ENCODE measurements around the gene TMEM92.
"Not testable (repeated sequence)": the region's sequence is repeated elsewhere in the genome, so short reads cannot be mapped to it uniquely, and the experiment has no call there.

The TMEM92 gene

DNA sequence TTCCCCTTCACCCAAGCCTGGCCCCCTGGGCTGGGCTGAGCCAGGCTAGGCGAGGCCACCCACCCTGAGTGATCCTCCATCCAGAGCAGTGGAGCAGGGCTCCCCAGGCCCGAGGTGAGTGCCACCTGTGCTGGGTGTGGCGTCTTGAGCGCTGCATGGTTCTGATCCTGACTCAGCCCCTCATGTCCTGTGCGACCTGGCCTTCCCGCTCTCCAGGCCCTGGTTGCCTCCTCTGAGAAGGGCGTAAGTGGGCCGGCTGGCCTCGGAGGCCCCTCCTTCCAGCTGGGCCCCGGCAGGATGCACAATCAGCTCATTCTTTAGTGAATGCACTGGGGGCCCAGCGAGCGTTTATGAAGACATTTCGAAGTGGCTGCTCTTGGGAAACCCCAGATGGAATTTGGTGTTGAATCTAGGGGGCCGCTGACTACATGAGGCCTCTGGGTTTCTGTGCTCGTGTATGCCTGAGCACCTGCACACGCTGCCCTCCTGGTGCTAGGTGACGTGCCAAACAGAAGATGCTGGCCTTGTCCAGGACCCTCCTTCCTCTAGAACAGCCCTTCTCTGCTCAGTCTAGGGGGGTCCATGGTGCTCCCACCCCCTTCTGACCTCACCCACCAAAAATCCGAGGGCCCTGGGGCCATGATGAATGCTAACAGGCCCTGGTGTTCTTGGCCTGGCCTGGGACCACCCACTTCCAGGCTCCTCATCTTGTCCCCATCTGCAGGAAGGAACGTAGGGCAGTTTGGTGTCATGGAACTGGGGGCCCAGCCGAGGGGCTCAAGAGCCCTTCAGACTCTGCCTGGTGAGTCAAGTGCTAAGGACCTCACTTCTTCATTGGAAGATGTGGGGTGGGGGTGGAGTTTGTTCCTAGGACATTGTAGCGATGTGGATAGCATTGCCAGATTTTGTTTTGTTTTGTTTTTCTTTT is 3.6 kb upstream of the TMEM92 start:
- H3K4me3 ChIP-seq (ENCODE audit: low read length) = no peak overlapping the region
- 0 out of 2 replicates have a peak overlapping the region, but pooled peaks have one; percentile 4 for H3K9ac ChIP-seq (ENCODE audit: low read depth, low read length)
- peaks cover 37% of the 10 kb centered on the region for H3K4me1 ChIP-seq (ENCODE audit: insufficient read depth, low read length)
- H3K36me3 ChIP-seq (ENCODE audit: insufficient read depth, low read length) = no peaks in the 10 kb centered on the region
- peaks cover 4% of the 10 kb centered on the region; the same call in 1 of the 2 replicates for H3K27me3 ChIP-seq (ENCODE audit: insufficient read depth, low read length)
- 62% methylated on average over 21 of the region's 21 CpGs for WGBS
- H3K9me3 ChIP-seq (ENCODE audit: insufficient read depth, low read depth, low read length) = no peaks in the 10 kb centered on the region
- no peak overlapping the region for H3K27ac ChIP-seq (ENCODE audit: low read depth, low read length)

DNA sequence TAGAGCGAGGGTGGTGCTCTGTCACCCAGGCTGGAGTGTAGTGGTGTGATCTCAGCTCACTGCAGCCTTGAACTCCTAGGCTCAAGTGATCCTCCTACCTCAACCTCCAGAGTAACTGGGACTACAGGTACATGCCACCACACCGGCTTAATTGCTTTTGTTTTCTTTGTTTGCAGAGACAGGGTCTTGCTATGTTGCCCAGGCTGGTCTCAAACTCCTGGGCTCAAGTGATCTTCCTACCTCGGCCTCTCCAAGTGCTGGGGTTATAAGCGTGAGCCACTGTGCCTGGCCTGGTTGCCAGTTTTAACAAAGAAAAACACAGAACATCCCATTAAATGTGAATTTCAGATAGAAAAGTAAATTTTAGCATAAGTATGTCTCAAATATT is 2.9 kb upstream of the TMEM92 start:
- not testable (repeated sequence) for H3K9me3 ChIP-seq (ENCODE audit: insufficient read depth, low read depth, low read length); H3K27ac ChIP-seq (ENCODE audit: low read depth, low read length); H3K9ac ChIP-seq (ENCODE audit: low read depth, low read length); H3K36me3 ChIP-seq (ENCODE audit: insufficient read depth, low read length); H3K27me3 ChIP-seq (ENCODE audit: insufficient read depth, low read length); H3K4me3 ChIP-seq (ENCODE audit: low read length)
- H3K4me1 ChIP-seq (ENCODE audit: insufficient read depth, low read length) = peaks cover 38% of the 10 kb centered on the region
- 97% methylated on average over 4 of the region's 4 CpGs for WGBS

DNA sequence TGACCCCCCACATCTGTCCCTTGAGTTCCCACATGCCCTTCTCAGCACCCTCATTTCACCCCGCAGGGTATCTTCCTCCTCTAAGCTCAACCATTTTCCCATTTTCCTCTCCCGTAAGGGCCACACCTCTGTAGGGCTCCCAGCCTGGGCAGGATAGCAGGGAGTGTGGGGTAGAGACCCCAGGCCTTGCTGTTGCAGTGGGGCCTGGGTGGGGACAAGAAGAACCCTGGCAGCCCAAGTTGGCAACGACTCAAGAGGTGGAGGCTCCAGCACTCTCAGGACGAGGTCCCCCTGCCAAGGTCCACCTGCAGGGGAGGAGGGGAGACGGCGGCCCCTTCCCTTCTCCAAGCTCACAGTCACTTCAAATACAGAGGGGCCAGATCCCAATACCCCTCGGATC is 2.0 kb upstream of the TMEM92 start:
- 70% methylated on average over 5 of the region's 7 CpGs for WGBS
- Histone ChIP-seq H3K9me3 (ENCODE audit: insufficient read depth, low read depth, low read length) (no peaks in the 10 kb centered on the region), H3K4me1 (ENCODE audit: insufficient read depth, low read length) (peaks cover 41% of the 10 kb centered on the region), H3K36me3 (ENCODE audit: insufficient read depth, low read length) (no peaks in the 10 kb centered on the region), H3K27me3 (ENCODE audit: insufficient read depth, low read length) (peaks cover 4% of the 10 kb centered on the region; the same call in 1 of the 2 replicates), H3K9ac (ENCODE audit: low read depth, low read length) (no peak overlapping the region), H3K4me3 (ENCODE audit: low read length) (peak overlapping the region; percentile 49; the same call in 1 of the 2 replicates), H3K27ac (ENCODE audit: low read depth, low read length) (no peak overlapping the region)

DNA sequence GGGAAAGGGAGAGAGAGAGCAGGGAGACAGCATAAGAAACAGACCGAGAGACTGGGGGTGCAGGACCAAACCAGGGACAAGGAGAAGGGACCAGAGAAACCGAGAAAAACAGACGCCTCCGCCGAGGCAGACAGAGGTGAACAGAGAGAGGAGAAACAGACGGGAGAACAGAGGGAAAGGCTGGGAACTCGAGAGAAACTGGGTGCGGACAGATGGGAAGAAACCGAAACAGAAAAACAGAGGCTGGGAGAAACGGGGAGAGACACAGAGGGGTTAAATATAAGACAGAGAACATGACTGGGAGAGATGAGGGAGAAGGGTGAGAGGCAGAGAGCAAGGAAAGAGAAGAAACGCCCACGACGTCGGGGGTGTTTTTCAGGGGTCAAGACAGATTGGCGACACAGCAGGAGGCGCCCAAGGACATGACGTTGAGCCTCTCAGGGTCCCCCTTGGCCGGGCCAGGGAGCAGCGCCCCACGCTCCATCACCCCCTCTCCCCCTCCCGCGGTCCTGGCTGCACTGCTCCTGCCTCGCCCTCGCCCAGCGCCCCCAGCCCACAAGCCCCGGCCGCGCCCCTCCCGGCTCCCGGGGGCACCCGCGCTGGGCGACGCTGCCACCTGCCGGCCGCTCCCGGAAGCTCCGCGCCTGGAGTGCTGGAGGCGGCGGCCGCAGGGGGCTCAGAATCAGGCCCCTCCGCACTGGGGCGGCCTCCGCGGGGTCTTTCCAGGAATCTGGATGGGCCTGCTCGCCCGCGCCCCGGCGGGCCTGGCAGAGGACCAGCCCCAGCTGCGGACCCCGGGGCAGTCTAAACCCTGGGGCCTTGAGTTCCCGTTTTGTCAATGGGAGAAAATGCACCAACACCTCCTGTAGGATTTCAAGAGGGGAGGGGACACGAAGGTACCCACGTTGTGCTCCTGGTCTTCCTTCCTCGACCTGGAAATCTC is 1.3 kb upstream of the TMEM92 start:
- 8% methylated on average over 57 of the region's 57 CpGs for WGBS
- Histone ChIP-seq H3K4me3 (ENCODE audit: low read length) (peak overlapping the region; percentile 49), H3K4me1 (ENCODE audit: insufficient read depth, low read length) (peaks cover 45% of the 10 kb centered on the region)

DNA sequence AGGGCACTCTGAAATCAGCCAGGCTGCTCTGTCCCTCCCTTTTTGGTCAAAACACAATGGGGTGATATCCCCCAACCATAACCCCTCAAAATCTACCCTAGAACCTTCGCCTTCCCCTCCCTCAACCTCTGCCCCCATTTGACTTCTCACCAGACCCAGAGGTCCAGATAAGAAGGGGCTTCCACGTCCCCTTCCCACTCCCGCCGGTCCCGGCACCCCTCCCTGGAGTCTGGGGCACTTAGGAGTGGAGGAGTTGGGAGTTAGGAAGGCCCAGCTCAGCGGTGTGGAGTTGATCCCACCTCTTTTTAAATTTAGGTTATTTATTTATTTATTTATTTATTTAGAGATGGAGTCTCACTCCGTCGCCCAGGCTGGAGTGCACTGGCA is 619 bp upstream of the TMEM92 start:
- peaks cover 45% of the 10 kb centered on the region for H3K4me1 ChIP-seq (ENCODE audit: insufficient read depth, low read length)
- no peak overlapping the region for H3K9ac ChIP-seq (ENCODE audit: low read depth, low read length)
- H3K4me3 ChIP-seq (ENCODE audit: low read length) = peak overlapping the region; percentile 49
- H3K36me3 ChIP-seq (ENCODE audit: insufficient read depth, low read length) = no peaks in the 10 kb centered on the region
- H3K27me3 ChIP-seq (ENCODE audit: insufficient read depth, low read length) = peaks cover 4% of the 10 kb centered on the region; the same call in 1 of the 2 replicates
- H3K9me3 ChIP-seq (ENCODE audit: insufficient read depth, low read depth, low read length) = no peaks in the 10 kb centered on the region
- WGBS = 83% methylated on average over 6 of the region's 8 CpGs
- H3K27ac ChIP-seq (ENCODE audit: low read depth, low read length) = no peak overlapping the region

More for the DNA sequence above, 1.3 kb upstream of the TMEM92 start:
- Histone ChIP-seq H3K27me3 (ENCODE audit: insufficient read depth, low read length) (peaks cover 4% of the 10 kb centered on the region; the same call in 1 of the 2 replicates), H3K36me3 (ENCODE audit: insufficient read depth, low read length) (no peaks in the 10 kb centered on the region), H3K9me3 (ENCODE audit: insufficient read depth, low read depth, low read length) (no peaks in the 10 kb centered on the region), H3K27ac (ENCODE audit: low read depth, low read length) (no peak overlapping the region), H3K9ac (ENCODE audit: low read depth, low read length) (no peak overlapping the region)

DNA sequence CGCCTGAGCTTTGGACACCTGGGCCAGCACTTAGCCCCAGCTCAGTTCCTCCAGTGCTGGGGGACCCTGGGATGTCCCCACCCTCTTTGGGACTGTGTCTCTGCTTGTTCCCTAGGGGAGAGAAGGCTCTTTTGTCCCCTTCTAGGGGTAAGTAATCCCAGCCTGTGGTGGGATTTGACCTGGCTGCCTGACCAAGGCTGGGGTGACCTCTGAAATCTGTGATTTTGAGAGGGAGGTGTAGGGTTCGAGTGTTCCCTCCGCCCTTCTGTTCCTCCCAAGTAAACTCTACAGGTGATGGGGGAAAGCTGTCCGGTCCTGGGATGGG is 593 bp downstream of the TMEM92 start:
- H3K27me3 ChIP-seq (ENCODE audit: insufficient read depth, low read length) = peaks cover 4% of the 10 kb centered on the region; the same call in 1 of the 2 replicates
- WGBS = 76% methylated on average over 4 of the region's 4 CpGs

DNA sequence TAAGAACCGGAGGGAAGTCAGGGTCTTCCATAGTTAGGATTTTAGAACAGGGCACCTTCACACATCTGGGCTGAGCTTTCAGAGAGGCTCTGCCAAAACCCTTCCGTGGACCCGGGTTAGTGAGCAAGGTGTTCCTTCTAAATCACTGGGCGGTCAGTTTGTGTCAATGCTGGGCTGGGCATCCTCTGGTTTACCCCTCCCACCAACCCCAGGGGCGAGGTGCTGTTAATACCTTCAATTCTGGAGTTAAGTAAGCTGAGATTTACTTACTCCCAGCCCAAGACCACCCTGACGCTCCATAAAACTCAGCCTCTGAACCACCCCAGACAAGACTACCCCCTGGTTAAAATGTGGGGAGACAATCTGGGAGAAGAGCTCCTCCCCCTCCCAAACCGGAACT is 1.0 kb downstream of the TMEM92 start:
- H3K36me3 ChIP-seq (ENCODE audit: insufficient read depth, low read length) = peaks cover 6% of the 10 kb centered on the region
- peak overlapping the region; percentile 59; the same call in 1 of the 2 replicates for H3K4me3 ChIP-seq (ENCODE audit: low read length)
- 66% methylated on average over 6 of the region's 7 CpGs for WGBS
- H3K9ac ChIP-seq (ENCODE audit: low read depth, low read length) = no peak overlapping the region
- no peaks in the 10 kb centered on the region for H3K9me3 ChIP-seq (ENCODE audit: insufficient read depth, low read depth, low read length)
- peaks cover 4% of the 10 kb centered on the region; the same call in 1 of the 2 replicates for H3K27me3 ChIP-seq (ENCODE audit: insufficient read depth, low read length)
- peaks cover 55% of the 10 kb centered on the region for H3K4me1 ChIP-seq (ENCODE audit: insufficient read depth, low read length)
- H3K27ac ChIP-seq (ENCODE audit: low read depth, low read length) = no peak overlapping the region

More for the DNA sequence above, 593 bp downstream of the TMEM92 start:
- peak overlapping the region; percentile 59 for H3K4me3 ChIP-seq (ENCODE audit: low read length)
- H3K27ac ChIP-seq (ENCODE audit: low read depth, low read length) = no peak overlapping the region
- no peaks in the 10 kb centered on the region for H3K9me3 ChIP-seq (ENCODE audit: insufficient read depth, low read depth, low read length)
- peaks cover 6% of the 10 kb centered on the region for H3K36me3 ChIP-seq (ENCODE audit: insufficient read depth, low read length)
- no peak overlapping the region for H3K9ac ChIP-seq (ENCODE audit: low read depth, low read length)
- H3K4me1 ChIP-seq (ENCODE audit: insufficient read depth, low read length) = peaks cover 54% of the 10 kb centered on the region

DNA sequence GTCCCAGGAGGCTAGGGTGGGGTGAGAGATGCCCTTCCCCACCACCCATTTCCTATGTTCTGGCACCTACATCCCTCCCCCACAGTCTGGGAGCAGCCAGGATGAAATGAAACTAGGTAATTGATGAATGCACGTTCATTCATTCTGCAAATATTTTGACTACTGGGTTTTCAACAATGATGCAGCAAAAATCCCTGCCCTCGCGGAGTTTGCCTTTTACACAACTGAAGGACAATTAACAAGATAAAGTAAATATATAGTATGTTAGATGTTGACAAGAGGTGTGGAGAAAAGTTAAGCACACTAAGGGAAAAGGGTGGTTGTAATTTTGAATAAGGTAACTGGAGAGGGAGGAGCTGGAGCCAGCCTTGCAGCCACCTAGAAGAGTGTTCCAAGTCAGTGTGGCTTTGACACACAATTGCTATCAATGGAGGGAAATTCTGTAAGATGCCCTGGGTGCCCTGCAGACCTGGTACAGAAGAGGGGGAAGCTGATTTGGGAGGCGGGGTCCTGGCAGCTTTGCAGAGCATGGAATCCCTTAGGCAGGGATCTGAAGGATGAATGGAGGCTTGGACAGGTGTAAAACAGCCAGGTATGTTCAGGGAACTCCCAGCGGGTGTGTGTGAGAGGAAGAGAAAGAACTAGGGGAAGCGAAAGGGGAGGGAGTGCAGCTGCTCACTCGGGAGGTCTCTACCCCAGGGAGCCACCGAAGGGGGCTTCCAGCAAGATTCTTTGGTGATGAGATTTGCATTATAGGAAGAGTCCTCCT is 2.5 kb downstream of the TMEM92 start:
- 49% methylated on average over 8 of the region's 8 CpGs for WGBS
- Histone ChIP-seq H3K9me3 (ENCODE audit: insufficient read depth, low read depth, low read length) (no peaks in the 10 kb centered on the region), H3K36me3 (ENCODE audit: insufficient read depth, low read length) (peaks cover 6% of the 10 kb centered on the region), H3K9ac (ENCODE audit: low read depth, low read length) (no peak overlapping the region), H3K27me3 (ENCODE audit: insufficient read depth, low read length) (peaks cover 4% of the 10 kb centered on the region; the same call in 1 of the 2 replicates), H3K4me3 (ENCODE audit: low read length) (no peak overlapping the region), H3K27ac (ENCODE audit: low read depth, low read length) (no peak overlapping the region), H3K4me1 (ENCODE audit: insufficient read depth, low read length) (peaks cover 47% of the 10 kb centered on the region)

DNA sequence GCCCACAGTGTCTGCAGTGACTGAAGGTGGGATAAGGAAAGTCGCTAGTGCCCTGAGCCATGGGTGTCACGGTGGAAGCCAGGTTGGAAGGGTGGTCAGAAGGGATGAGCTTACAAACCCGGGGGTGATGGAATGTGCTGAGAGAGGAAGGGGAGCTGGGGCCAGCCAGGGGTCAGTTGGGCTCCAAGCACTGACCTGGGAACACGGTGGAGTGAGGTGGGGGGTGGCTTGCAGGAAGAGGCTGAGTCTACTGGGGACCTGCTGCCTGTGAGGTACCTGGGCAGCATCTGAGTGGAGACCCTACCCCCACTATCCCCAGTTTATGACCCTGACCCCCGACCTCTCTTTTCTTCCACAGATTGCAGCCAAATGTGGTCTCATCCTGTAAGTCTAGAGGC is 3.1 kb downstream of the TMEM92 start:
- Histone ChIP-seq H3K36me3 (ENCODE audit: insufficient read depth, low read length) (peaks cover 6% of the 10 kb centered on the region), H3K27ac (ENCODE audit: low read depth, low read length) (no peak overlapping the region), H3K9ac (ENCODE audit: low read depth, low read length) (no peak overlapping the region), H3K4me3 (ENCODE audit: low read length) (no peak overlapping the region), H3K27me3 (ENCODE audit: insufficient read depth, low read length) (peaks cover 4% of the 10 kb centered on the region; the same call in 1 of the 2 replicates), H3K9me3 (ENCODE audit: insufficient read depth, low read depth, low read length) (no peaks in the 10 kb centered on the region), H3K4me1 (ENCODE audit: insufficient read depth, low read length) (peaks cover 45% of the 10 kb centered on the region)
- 57% methylated on average over 5 of the region's 5 CpGs for WGBS

DNA sequence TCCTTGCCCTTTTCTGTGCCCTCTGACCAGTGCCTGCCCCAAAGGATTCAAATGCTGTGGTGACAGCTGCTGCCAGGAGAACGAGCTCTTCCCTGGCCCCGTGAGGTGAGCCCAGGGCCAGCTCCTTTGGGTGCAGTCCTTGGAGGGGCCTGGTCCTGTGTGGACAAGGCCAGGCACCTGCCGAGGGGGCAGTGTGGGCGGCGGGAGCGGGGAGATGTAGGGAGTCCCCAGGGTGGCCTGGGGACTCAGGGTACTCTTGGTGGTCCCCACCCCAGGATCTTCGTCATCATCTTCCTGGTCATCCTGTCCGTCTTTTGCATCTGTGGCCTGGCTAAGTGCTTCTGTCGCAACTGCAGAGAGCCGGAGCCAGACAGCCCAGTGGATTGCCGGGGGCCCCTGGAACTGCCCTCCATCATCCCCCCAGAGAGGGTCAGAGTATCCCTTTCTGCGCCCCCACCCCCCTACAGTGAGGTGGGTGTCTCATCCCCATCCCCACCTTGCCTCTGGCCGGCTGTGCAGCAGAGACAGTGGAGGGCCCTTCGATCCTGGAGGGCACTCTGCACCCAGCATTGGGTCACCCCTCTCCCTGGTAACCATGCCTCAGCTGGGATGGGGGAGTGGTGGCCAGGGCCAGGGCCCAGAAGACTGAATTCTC is 4.4 kb downstream of the TMEM92 start:
- peaks cover 6% of the 10 kb centered on the region for H3K36me3 ChIP-seq (ENCODE audit: insufficient read depth, low read length)
- H3K27me3 ChIP-seq (ENCODE audit: insufficient read depth, low read length) = no peaks in the 10 kb centered on the region
- WGBS = 91% methylated on average over 14 of the region's 14 CpGs
- peaks cover 36% of the 10 kb centered on the region for H3K4me1 ChIP-seq (ENCODE audit: insufficient read depth, low read length)
- H3K4me3 ChIP-seq (ENCODE audit: low read length) = no peak overlapping the region
- no peak overlapping the region for H3K27ac ChIP-seq (ENCODE audit: low read depth, low read length)
- no peak overlapping the region for H3K9ac ChIP-seq (ENCODE audit: low read depth, low read length)
- 0 out of 2 replicates have a peak, but pooled peaks cover 3% of the 10 kb centered on the region for H3K9me3 ChIP-seq (ENCODE audit: insufficient read depth, low read depth, low read length)

All from HUES64 (cell line).